ENCODE measurements around the gene SNX30. TPM values are rescaled to one million over a fixed set of nuclear protein-coding genes. Genes with fewer than 3 reads are reported as not detected.
"Not testable (repeated sequence)": the region's sequence is repeated elsewhere in the genome, so short reads cannot be mapped to it uniquely, and the experiment has no call there.

The SNX30 gene
- total RNA-seq, 4 donors from 2014 or later, result 7.1 to 10.5 (median 8.9) TPM

DNA sequence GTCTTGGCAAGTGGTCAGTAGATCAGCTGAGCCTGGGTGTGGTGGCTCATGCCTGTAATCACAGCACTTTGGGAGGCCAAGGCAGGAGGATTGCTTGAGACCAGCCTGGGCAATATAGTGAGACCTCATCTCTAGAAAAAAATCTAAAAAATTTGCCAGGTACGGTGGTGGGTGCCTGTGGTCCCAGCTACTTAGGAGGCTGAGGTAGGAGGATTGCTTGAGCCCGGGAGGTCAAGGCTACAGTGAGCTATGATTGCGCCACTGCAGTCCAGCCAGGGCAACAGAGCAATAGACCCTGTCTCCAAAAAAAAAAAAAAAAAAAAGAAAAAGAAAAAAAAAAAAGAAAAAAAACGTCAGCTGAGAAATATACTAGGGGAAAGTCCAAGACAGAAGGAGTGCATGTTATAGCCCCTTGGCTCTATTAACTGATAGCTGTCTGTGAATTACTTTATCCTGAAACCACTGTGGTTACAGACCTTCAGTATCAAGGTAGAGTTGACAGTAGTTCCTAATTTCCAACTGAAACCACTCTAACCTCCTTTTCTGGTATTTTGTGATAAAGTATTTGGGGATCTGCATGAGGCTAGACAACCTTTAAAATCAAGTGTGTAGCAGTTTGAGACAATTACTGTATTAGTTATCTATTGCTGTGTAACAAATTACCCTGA lies 30.3 kb upstream of the SNX30 start:
- no peak overlapping the region for H3K27ac ChIP-seq (replicated peaks in 1 of 4)
- H3K9me3 ChIP-seq, result no peaks in the 10 kb centered on the region
- DNase-seq (ENCODE audit: extremely low spot score), result no peak
- H3K4me3 ChIP-seq, result no peak overlapping the region
- TF ChIP-seq POLR2A (IDR thresholded peaks at IDR 0.05; ENCODE audit: low read depth) (no peak), EP300 (IDR thresholded peaks at IDR 0.05) (no peak), POLR2AphosphoS5 (IDR thresholded peaks at IDR 0.05) (no peak)
- TF ChIP-seq, protein P1, sequence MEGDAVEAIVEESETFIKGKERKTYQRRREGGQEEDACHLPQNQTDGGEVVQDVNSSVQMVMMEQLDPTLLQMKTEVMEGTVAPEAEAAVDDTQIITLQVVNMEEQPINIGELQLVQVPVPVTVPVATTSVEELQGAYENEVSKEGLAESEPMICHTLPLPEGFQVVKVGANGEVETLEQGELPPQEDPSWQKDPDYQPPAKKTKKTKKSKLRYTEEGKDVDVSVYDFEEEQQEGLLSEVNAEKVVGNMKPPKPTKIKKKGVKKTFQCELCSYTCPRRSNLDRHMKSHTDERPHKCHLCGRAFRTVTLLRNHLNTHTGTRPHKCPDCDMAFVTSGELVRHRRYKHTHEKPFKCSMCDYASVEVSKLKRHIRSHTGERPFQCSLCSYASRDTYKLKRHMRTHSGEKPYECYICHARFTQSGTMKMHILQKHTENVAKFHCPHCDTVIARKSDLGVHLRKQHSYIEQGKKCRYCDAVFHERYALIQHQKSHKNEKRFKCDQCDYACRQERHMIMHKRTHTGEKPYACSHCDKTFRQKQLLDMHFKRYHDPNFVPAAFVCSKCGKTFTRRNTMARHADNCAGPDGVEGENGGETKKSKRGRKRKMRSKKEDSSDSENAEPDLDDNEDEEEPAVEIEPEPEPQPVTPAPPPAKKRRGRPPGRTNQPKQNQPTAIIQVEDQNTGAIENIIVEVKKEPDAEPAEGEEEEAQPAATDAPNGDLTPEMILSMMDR (IDR thresholded peaks at IDR 0.05), result no peak
- WGBS, result 89% methylated on average over 4 of the region's 4 CpGs
- H3K27me3 ChIP-seq, result no peaks in the 10 kb centered on the region
- peaks cover 14 to 22% (median 15%) of the 10 kb centered on the region in 4 donors for H3K4me1 ChIP-seq
- intact Hi-C loops (cut with DNase I), result no loop called here
- peaks cover 0 to 8% (median 0%) of the 10 kb centered on the region in 4 donors for H3K36me3 ChIP-seq

DNA sequence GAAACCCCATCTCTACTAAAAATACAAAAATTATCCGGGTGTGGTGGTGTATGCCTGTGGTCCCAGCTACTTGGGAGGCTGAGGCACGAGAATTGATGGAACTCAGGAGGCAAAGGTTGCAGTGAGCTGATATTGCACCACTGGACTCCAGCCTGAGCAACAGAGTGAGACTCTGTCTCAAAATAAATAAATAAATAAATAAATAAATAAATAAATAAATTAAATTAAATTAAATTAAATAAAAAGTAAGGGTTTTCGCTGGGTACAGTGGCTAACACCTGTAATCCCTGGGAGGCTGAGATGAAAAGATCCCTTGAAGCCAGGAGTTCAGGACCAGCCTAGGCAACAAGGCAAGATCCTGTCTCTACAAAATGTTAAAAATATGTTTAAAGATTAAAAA lies 27.8 kb upstream of the SNX30 start:
- WGBS, result 97% methylated on average over 3 of the region's 3 CpGs
- H3K4me3 ChIP-seq; H3K9me3 ChIP-seq; H3K36me3 ChIP-seq; DNase-seq (ENCODE audit: extremely low spot score); H3K27ac ChIP-seq (replicated peaks in 1 of 4); H3K27me3 ChIP-seq; intact Hi-C loops (cut with DNase I); H3K4me1 ChIP-seq: not testable (repeated sequence)

DNA sequence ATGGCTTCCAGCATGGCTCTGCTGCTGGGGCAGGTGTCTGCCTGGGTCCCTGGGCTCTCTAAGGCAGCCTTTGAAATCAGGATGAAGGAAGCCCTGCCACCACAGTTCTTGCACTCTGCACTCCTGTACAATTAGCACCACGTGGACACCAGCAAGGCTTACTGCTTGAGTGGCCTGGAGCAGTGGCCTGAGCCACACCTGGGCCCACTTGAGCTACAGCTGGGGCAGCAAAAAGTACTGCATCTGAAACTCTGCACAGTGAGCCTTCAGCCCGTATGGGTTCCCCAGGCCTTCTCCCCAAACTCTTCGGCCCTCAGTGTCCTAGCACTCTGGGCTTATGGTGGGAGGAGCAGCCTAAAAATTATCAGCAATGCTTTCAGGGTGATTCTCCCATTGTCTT lies 24.6 kb upstream of the SNX30 start:
- H3K36me3 ChIP-seq, result no peaks in the 10 kb centered on the region
- DNase-seq (ENCODE audit: extremely low spot score), result no peak
- no peaks in the 10 kb centered on the region for H3K27me3 ChIP-seq
- H3K9me3 ChIP-seq, result no peaks in the 10 kb centered on the region
- WGBS, result 86% methylated on average over 2 of the region's 3 CpGs
- no peak for TF ChIP-seq POLR2AphosphoS5 (IDR thresholded peaks at IDR 0.05)
- no peak overlapping the region for H3K4me3 ChIP-seq
- intact Hi-C loops (cut with DNase I), result no loop called here
- H3K27ac ChIP-seq (replicated peaks in 1 of 4), result no peak overlapping the region
- H3K4me1 ChIP-seq, result no peaks in the 10 kb centered on the region

DNA sequence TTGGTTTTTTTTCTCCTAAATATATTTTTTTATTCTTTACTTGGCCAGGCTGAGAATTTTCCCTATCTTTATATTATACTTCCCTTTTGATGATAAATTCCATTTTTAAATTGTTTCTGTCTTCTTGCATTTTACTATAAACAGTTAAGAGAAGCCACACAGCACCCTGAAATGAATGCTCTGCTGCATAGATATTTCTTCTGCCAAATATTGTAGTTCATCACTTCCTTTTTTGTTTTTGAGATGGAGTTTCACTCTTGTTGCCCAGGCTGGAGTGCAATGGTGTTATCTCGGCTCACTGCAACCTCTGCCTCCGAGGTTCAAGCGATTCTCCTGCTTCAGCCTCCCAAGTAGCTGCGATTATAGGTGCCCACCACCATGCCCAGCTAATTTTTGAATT lies 24.1 kb upstream of the SNX30 start:
- H3K36me3 ChIP-seq, result no peaks in the 10 kb centered on the region
- intact Hi-C loops (cut with DNase I), result no loop called here
- H3K4me3 ChIP-seq, result no peak overlapping the region
- H3K9me3 ChIP-seq, result no peaks in the 10 kb centered on the region
- no peak overlapping the region for H3K27ac ChIP-seq (replicated peaks in 1 of 4)
- 84% methylated on average over 4 of the region's 4 CpGs for WGBS
- TF ChIP-seq, protein P1 (IDR thresholded peaks at IDR 0.05), result no peak
- no peak for TF ChIP-seq POLR2A (IDR thresholded peaks at IDR 0.05; ENCODE audit: low read depth)
- TF ChIP-seq POLR2AphosphoS5 (IDR thresholded peaks at IDR 0.05), result no peak
- no peak for TF ChIP-seq EP300 (IDR thresholded peaks at IDR 0.05)
- H3K4me1 ChIP-seq, result no peaks in the 10 kb centered on the region
- H3K27me3 ChIP-seq, result no peaks in the 10 kb centered on the region
- no peak for DNase-seq (ENCODE audit: extremely low spot score)

DNA sequence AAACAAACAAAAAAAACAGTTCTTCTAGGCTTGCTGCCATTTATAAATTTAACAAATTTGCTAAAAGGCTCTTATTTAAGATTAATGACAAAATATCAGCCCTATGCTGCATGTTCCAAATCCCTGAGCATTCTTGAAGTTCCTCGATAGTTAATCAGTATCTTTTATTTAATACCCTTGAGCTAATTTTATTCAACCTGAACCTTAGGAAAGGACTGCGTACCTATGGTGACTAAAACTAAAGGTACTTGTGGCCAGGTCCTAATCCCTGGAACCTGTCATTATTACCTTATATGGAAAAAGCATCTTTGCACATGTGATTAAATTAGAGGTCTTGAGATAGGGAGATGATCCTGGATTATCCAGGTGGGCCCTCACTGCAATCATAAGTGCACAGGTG lies 22.2 kb upstream of the SNX30 start:
- no peak for DNase-seq (ENCODE audit: extremely low spot score)
- intact Hi-C loops (cut with DNase I), result no loop called here

More for the DNA sequence above, 22.2 kb upstream of the SNX30 start:
- no peaks in the 10 kb centered on the region for H3K27me3 ChIP-seq
- H3K36me3 ChIP-seq, result no peaks in the 10 kb centered on the region
- H3K4me3 ChIP-seq, result no peak overlapping the region
- 100% methylated on average over 2 of the region's 2 CpGs for WGBS
- no peak overlapping the region for H3K27ac ChIP-seq (replicated peaks in 1 of 4)
- H3K4me1 ChIP-seq, result no peaks in the 10 kb centered on the region
- TF ChIP-seq, protein P1 (IDR thresholded peaks at IDR 0.05), result no peak
- TF ChIP-seq POLR2A (IDR thresholded peaks at IDR 0.05; ENCODE audit: low read depth) (no peak), POLR2AphosphoS5 (IDR thresholded peaks at IDR 0.05) (no peak)
- no peaks in the 10 kb centered on the region for H3K9me3 ChIP-seq
